ENCODE data around the gene YAP1. TPM values are rescaled to one million over a fixed set of nuclear protein-coding genes. Genes with fewer than 3 reads are reported as not detected.
A peak's percentile ranks its signal among the peaks of the same experiment; 100 is the strongest.

The YAP1 gene
- total RNA-seq, 1 donor from 2014 or later, result 113 TPM

DNA sequence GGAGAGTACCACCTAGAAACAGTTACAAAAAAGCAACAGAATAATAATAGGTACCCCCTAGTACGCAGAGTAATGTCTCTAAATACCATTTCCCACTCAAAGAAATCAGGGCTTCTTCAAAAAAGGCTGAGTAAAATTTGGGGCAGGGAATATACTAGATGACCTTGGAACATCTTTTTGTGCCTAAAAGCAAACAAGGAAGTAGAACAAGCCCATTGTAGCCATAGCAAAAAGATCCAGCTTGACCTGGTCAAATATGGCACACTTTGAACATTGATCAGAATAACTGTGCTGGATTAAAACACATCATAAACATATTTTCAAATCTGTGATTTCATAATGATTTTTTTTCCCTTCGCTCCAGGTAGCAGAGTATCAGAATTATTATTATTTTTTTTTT, 91.5 kb downstream of the YAP1 start:
- no peak for DNase-seq

- no peak for DNase-seq
These were observed 92.7 kb downstream of the YAP1 start for GRCh38 chr11:102202972-102203371.

DNA sequence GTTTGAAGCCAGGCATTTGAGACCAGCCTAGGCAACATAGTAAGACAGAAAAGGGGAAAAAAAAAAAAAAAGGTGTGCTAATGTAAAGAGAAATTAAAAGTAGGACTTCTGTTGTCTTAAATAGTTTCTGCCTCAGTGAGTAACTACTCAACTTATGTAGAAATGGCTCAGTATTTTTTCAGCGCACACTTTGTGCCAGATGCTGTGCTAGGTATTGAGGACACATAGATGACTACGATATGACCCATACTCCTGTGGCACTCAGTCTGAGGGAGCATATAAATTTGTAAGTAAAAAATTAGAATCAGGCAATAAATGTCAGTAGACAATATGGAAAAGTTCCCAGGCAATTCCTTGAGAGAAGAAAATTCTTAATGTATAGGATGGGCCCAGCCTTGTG, 93.9 kb downstream of the YAP1 start:
- DNase-seq, result no peak

GRCh38 chr11:102205805-102206204, 95.6 kb downstream of the YAP1 start:
- DNase-seq, result no peak

DNA sequence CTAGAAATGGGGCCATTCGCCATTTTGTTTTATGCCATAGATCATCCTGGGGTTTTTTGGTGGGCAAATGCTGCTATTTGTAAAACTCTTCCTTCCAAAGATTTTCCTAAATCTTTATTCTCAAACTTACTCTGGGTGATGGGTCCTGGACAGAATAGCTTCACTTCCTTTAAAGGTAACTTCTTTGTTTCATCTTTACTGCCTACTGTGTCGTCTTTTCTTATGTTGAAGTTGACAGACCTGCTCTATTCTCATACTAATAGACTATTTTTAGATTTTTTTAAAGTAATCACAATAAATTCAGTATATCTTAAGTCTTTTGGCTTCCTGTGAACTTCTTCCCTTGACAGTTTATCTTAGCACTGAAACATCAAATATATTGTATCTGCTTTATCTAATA, 98.6 kb downstream of the YAP1 start:
- DNase-seq, result no peak

DNA sequence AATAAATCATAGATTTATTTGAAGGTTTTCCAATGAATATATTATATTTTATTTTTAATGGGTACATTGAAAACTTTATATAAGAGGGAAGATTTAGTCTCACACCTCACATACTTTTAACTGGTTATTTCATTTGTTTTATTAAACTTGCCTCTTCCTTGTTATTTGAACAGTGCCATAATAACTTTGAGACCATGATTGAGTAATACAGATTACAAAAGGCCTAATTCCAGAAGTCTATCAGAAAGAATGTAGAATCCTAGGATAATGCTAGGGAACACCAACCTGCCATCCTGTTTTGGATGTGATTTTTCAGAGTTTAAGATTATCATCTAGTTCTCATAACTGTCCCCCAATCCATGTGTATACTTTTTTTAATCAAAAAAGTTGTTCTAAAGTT, 104.4 kb downstream of the YAP1 start:
- no peak for DNase-seq

DNA sequence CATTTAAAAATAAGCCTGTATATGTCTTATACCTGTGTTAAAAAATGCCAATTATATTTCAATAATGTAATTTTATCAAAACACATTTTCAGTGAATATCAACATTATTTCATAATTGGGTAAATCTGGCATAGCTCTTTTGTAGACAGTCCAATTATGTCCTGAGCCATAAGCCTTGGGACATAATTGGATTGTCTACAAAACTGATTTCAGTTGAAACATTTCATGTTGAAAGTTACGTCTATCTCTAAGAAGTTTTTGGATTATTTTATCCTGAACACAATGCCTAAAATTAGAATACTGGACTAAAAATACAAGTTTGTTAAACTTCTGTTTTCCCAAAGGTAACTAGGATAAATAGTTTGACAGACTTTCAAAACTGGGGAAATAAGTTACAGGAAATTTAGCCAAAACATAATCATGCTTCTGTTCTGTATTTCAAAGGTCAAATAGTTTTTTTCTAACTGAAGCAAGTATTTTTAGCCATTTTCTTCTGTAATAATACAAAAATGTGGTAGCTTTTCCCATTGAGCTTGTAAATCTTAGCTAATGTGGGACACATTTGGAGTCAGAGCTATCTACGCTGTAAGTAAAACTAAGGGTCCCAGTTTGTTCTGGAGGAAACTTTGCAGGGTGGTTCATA, 106.3 kb downstream of the YAP1 start:
- DNase-seq, result peak; percentile 31

- DNase-seq, result no peak
These were observed 110.7 kb downstream of the YAP1 start for GRCh38 chr11:102220728-102221467.

DNA sequence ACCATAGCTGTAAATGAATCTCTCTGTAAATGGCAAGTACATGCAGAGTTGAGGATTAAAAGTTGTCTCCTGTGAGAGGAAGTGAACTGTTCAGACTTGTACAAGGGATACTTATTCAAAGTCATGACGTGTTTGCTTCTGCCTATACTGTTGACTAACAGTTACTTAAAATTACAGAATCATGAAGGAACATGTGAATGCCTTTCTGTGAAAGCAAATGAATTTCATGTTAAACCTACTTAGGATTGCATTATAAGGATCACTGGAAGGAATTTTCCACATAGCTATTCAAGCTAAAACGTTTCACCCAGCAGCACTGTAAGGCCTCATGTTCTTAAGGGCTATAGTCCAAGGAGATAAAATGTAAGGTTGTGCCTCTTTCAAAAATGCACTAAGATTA, 113.6 kb downstream of the YAP1 start:
- peak; percentile 61 for DNase-seq

GRCh38 chr11:102225689-102226568, 115.7 kb downstream of the YAP1 start:
- DNase-seq, result no peak

DNA sequence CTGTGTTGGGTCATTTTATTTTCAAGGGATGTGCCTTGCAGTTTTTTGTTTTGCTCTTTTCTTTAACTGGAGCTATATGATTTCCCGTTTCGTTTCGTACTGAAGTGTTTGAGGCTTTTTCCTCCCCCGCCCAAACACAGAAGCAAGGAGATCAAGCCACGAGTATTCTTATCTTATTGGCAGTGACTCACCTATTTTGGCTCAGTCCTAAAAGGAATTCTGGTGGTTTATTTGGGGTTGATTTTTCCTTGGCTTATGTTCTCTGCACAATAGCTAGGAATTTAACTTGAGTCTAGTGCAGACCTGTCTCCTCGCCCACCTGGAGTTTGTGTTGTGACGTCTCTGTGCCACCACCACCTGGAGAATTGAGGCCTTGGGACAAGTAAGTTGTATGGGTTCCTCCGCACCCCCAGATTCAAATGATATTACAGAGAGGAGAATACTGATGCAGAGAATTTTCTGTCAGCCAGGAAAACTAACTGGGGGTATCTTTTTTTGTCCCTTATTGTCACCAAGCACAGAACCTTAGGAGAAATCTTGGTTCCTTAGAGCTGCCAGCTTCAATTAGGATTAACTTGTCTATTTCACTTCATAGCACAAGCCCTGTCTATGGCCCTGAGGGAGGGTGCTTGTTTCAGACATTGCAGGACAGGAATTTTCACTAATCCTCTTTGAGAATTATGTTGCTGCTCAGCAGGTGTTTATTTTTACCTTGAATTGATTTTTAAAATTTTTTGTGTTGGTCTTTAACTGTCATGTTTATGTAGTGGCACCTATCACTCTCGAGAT, 116.6 kb downstream of the YAP1 start:
- DNase-seq, result no peak

- no peak for DNase-seq
These were observed 119.4 kb downstream of the YAP1 start for GRCh38 chr11:102229510-102230123.

- no peak for DNase-seq
These were observed 119.9 kb downstream of the YAP1 start for GRCh38 chr11:102230186-102230585.

- no peak for DNase-seq
These were observed 120.7 kb downstream of the YAP1 start for GRCh38 chr11:102230911-102231310.

DNA sequence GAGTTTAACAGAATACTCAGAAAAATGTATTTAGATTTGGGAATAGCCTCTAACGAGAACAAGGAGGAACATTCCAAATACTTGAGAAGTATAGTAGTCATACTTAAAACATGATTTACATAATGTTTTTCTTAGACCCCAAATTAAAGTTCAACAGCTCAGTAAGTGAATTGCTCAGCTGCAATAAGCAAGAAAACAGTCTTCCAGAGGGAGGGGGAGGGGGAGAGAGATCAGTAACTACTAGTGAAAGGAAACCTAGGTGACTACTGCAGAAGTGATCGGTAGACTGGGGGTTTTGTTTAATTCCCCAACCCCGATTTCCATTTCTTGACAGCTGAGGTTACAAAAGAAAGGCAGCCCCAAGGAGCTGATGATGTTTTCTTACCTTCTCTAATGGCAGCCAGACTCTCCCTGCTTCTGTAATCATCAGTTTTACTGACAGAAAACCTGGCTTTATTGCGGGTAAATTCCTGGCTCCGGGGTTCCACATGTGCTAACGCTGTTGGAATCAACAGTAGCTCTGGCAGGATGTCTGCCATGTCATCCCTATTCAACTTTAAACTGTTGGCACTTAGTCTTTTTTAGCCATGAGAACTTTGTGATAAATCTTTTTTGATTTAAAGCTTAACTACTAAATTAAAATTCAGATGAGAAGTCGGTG, 124.7 kb downstream of the YAP1 start:
- no peak for DNase-seq

DNA sequence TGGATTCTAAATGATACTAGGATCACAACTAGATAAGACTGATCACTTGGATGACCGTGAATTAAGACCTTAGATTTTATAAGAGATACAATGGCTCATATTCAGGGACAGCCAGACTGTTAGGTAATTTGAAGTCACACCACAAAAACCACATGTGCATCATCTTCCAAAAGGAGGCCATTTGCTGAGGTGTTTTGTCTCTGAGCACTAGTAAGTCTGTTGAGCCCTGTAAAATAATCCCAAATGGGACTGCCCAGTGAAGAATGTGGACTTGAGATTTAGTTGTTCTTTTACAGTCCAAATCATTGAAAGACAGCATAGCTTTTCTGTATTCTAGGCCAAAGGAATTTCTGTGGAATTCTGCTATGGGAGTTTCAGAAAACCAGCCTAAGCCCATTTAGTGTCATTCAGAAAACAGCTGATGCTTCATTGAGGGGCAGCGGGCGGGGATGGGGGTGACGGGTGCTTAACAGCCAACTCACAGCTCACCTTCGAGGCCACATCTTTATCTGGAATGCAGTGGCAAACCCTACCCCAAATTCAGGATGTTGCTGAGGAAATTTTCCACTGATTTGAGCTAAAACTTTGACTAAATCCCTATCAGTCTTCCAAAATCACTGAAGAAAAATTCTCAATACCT, 127.0 kb downstream of the YAP1 start:
- DNase-seq, result no peak

DNA sequence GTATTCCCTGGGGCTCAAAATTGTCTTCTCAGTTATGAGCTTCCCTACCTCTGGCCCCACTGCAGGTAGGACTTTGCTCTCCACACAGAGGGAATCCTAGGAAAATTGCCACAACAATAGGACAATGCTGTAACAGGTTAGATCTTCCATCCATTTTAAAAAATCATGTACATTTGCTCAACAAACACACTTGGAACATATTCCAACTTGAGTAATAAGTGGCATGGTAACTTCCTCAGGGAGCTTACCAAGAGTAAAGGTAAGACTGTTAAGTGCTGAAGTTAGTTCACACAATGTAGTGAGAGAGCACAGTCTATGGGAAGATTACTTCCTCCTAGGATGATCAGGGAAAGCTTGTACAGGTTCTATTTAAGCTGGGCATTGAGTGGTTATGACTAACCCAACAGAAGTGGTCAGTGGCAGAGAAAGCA, 128.2 kb downstream of the YAP1 start:
- DNase-seq, result no peak

GRCh38 chr11:102239448-102239847, 129.2 kb downstream of the YAP1 start:
- no peak for DNase-seq

DNA sequence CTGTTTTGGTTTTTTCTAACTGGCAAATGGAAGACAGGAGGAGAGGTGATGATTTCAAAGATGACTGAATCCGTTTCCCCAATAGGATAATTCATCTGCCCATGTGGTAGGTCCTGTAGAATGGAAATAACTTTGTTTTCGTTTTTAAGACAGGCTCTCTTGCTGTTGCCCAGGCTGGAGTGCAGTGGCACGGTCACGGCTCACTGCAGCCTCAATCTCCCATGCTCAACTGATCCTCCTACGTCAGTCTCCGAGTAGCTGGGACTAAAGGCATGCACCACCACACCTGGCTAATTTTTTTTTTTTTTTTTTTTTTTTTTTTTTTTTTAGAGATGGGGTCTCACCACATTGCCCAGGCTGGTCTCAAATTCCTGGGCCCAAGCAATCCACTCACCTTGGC, 129.7 kb downstream of the YAP1 start:
- DNase-seq, result no peak

GRCh38 chr11:102240502-102240901, 130.3 kb downstream of the YAP1 start:
- DNase-seq, result no peak

DNA sequence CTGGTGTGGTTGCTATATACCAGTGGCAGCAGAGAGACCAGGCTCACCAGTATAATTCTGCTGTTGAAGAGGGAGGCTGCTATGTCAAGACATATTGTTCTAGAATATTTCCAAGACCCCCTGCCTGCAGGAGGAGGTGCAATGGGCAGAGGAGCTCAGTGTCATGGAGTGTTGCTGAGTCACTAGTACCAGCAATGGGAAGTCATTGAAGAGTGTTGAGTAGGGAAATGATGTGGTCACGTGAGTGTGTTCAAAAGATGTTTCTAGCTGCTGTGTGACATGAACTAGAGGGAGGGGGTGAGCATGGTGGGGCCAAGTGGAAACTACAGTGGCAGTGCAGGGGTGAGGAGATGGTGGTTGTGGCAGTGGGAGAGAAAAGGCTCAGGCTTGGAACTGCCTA, 130.8 kb downstream of the YAP1 start:
- no peak for DNase-seq

All from tongue (tissue), 2 donors.